Stomach (tissue), 4 donors: ENCODE results near the gene MUSK.

Experiments used
- CTCF ChIP-seq, 7 experiments: fragments of 450-650 bp in 4 of 7; fragments of 200-600 bp in 3 of 7; sonication (generic) in 3 of 7; IDR thresholded peaks; one replicate each; pipeline ENCODE4 v1.5.1; 2016 to 2019; ENCODE audit warnings: antibody characterized with exemption in 7 of 7, control low read depth in 2 of 7, mild to moderate bottlenecking in 1 of 7
- EP300 ChIP-seq: sonication (generic); formaldehyde crosslinking; IDR thresholded peaks from one replicate; pipeline ENCODE4 v1.6.1; 2017; ENCODE audit warnings: antibody characterized with exemption
- POLR2A ChIP-seq, 4 donors: fragments of 450-650 bp; IDR thresholded peaks; one replicate each; pipeline ENCODE4 v1.6.1; 2016; ENCODE audit warnings: antibody characterized with exemption in 4 of 4, control low read depth in 2 of 4, mild to moderate bottlenecking in 1 of 4, moderate library complexity in 1 of 4
- POLR2AphosphoS5 ChIP-seq, 3 donors: sonication (generic); formaldehyde crosslinking; IDR thresholded peaks; one replicate each; pipeline ENCODE4 v1.6.1; 2016; ENCODE audit warnings: antibody characterized with exemption in 3 of 3

- TF ChIP-seq CTCF (IDR thresholded peaks at IDR 0.05) (no peak), POLR2A (IDR thresholded peaks at IDR 0.05) (no peak), EP300 (no peak), POLR2AphosphoS5 (IDR thresholded peaks at IDR 0.05) (no peak)
Observed at GRCh38 chr9:110799396-110799795, 130.8 kb downstream of the MUSK start.
